NOMO-1 treated with DMSO at 0.1 percent for 48 hours (cell line): ENCODE measurements around the gene RPL39L.
"Not testable (repeated sequence)": the region's sequence is repeated elsewhere in the genome, so short reads cannot be mapped to it uniquely, and the experiment has no call there.

ENCODE experiments used
- DNase-seq: peaks from one replicate; lab custom pipeline; 2025; ENCODE audit not compliant: unreplicated experiment; lab: John Stamatoyannopoulos, UW

The RPL39L gene

DNA sequence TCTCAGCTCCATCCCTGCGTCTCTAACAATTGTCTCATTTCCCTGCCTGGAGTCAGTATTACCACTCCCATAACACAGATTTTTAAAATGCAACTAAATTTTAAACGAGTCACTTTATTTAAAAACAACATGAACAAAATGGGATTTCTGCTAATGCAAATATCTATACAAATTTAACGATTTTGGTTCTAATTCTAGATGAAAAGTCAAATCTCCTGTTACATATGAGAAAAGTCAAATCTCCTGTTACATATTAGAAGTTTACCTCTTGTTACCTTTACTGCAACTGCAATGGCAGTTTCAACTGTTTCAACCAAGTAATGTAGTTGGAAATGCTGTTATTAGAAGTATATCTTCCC, 578 bp upstream of the RPL39L start:
- no peak for DNase-seq

DNA sequence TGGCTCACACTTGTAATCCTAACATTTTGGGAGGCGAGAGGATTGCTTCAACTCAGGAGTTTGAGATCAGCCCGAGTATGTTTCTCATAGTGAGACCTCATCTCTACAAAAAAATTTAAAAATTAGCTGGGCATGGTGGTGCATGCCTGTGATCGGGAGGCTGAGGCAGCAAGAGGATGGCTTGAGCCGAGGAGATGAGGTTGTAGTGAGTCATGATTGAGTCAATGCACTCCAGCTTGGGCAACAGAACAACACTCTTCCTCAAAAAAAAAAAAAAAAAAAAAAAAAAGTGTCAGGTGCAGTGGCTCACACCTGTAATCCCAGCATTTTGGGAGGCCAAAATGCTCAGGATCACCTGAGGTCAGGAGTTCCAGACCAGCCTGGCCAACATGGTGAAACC, 2.4 kb downstream of the RPL39L start:
- DNase-seq: peak; percentile 42

GRCh38 chr3:187136337-187136736, 3.0 kb downstream of the RPL39L start:
- DNase-seq: no peak

GRCh38 chr3:187135172-187135690, 4.1 kb downstream of the RPL39L start:
- DNase-seq: not testable (repeated sequence)

GRCh38 chr3:187133181-187133580, 6.1 kb downstream of the RPL39L start:
- DNase-seq: not testable (repeated sequence)

DNA sequence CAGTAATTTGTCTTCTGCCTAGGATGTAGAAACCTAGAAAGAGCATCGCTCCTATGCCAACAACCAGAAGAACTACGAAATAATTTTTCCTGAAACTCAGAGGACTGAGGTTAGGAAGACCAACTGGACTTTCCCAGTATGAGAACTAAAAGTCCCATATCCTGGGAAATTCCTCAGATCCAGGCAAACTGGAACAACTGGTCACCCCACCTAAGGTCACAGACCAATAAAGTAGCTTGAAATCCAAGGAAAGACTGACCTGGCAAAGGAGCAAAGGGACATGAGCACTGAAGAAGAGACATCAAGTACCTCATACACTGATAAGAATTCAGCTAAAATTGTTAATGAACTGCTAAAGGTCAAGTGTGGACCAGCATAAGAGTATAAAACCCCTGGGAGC, 6.6 kb downstream of the RPL39L start:
- no peak for DNase-seq

DNA sequence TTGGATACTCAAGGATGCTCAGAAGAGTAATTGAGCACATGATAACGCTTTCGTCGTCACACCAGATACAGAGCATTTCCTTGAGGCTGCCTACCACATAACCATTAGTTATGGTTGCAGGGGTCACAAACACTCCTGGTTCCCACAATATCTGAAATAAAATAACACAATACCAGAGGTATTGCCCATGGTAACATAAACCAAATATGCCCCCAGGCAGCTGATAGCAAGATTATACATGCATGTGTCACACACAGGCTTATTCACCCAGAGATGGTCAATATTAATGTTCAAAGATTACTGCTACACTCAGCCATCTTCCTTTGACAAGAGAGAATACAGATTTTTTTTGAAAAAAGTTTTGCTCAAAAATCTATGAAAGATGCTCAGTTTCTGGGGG, 7.3 kb downstream of the RPL39L start:
- no peak for DNase-seq

GRCh38 chr3:187130346-187131066, 8.8 kb downstream of the RPL39L start:
- no peak for DNase-seq

DNA sequence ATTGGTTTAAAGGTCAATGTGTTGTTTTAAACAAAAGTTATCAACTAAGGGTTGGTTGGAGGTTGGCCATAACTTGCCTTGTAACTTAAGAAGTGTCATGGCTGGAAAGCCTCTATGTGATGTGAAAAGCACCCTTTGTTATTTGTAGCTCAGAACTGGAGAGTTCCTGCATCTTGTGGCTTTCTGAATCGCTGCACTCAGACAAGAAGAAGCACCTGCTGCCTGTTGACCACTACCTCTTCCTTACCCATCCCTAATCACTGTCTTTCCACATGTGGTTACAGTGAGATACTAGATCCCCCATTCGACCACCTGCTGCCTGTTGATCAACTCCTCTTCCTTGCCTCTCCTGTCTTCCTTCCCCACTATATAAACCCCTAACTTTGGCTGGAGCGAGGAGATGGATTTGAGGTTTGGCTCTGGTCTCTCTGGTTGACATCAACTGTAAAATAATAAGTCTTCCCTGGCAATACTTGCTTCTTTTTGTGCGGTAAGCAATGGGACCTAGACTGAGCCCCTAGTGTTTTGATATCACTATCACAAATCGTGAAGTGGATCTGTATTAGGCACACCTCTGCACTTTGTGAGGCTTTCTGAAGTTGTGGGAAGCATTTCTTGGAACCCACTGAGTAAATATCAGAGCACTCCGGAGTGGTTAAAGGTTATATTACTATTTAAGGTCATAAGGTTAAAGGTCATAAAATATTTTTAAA, 13.8 kb downstream of the RPL39L start:
- DNase-seq: no peak

GRCh38 chr3:187122261-187122660, 17.0 kb downstream of the RPL39L start:
- DNase-seq: no peak

- DNase-seq: no peak
Measured at GRCh38 chr3:187120326-187120725, 19.0 kb downstream of the RPL39L start.

- no peak for DNase-seq
Measured at GRCh38 chr3:187114511-187114910, 24.8 kb downstream of the RPL39L start.

GRCh38 chr3:187112934-187113793, 26.1 kb downstream of the RPL39L start:
- DNase-seq: peak; percentile 44

DNA sequence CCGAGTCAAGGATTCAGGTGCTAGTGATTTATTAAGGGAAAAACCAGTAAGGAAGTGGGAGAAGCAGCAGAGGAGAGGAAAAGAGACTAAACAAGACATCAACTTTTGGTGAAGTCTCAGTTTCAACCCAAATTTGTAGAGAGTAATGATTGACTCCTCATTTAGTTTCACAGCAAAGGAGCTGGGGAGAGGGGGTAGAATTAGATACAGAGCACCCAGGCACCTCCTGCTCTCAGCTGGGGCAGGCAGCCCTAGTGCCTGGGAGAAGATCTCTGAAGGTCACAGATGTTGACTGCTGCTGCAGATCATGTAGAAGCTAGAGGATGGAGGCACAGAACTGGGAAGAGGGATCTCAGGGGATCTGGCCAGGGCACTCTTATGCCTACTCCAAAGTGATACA, 29.1 kb downstream of the RPL39L start:
- no peak for DNase-seq

- no peak for DNase-seq
Measured at GRCh38 chr3:187107989-187108388, 31.3 kb downstream of the RPL39L start.

DNA sequence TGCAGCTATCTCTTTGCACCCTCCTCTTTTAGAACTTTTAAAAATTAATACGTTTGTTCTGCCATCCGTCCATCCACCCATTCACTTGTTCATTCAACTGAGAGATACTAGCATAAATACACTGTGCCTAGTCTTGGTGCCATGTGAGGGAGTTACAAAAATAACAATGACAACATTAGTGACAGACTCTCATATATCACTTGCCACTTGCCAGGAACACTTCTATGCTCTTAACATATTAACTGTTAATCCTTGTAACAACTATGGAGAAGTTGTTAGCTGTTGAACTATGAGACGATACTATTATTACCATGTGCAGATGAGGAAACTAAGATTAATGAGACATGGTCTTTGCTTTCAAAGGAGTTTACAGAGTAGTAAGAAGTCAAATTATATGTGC, 33.6 kb downstream of the RPL39L start:
- no peak for DNase-seq

- DNase-seq: no peak
Measured at GRCh38 chr3:187104933-187105332, 34.4 kb downstream of the RPL39L start.

- no peak for DNase-seq
Measured at GRCh38 chr3:187104342-187104741, 35.0 kb downstream of the RPL39L start.

- DNase-seq: no peak
Measured at GRCh38 chr3:187103251-187103650, 36.0 kb downstream of the RPL39L start.

- DNase-seq: no peak
Measured at GRCh38 chr3:187102073-187102634, 37.1 kb downstream of the RPL39L start.
